Mammary epithelial cell (primary cell): ENCODE data around the gene SLC45A3.

Experiments used
- EZH2 ChIP-seq: IDR thresholded peaks from 2 replicates; pipeline ENCODE4 v1.6.1; 2012; ENCODE audit warnings: low read length, inconsistent platforms, borderline replicate concordance
- TF ChIP-seq, protein P1 (sequence below), 2 donors: IDR thresholded peaks in 1 of 2; conservative IDR thresholded peaks in 1 of 2; 2 replicates each; pipeline ENCODE4 v1.5.1; 2011 to 2012; ENCODE audit warnings: inconsistent platforms in 2 of 2, low read length in 2 of 2, mild to moderate bottlenecking in 2 of 2, control low read depth in 1 of 2, low read depth in 1 of 2; ENCODE audit not compliant: insufficient read depth in 1 of 2; ENCODE audit errors: extremely low read depth in 1 of 2

DNA sequence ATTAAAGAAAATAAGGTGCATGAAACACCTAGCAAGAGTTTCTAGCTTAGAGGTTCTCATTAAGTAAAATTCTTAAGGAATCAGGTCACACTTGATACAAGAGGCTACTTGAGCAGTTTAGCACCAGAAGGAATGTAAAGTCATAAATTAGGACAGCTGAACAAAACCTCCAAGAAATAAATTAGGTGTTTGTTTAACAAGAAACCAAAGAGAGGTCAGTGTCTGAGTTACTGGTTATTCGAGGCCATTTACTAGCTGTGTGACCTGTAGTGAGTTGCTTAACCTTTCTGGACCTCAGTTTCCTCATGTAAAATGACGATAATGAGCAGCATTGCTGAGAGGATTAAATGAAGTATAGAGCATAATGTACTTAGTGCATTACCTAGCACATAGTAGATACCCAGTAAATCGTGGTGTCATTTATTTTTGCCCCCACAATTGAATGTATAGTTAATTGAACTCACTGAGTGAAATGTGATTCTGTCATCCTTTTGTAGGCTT, 47.6 kb downstream of the SLC45A3 start:
- TF ChIP-seq, protein P1, sequence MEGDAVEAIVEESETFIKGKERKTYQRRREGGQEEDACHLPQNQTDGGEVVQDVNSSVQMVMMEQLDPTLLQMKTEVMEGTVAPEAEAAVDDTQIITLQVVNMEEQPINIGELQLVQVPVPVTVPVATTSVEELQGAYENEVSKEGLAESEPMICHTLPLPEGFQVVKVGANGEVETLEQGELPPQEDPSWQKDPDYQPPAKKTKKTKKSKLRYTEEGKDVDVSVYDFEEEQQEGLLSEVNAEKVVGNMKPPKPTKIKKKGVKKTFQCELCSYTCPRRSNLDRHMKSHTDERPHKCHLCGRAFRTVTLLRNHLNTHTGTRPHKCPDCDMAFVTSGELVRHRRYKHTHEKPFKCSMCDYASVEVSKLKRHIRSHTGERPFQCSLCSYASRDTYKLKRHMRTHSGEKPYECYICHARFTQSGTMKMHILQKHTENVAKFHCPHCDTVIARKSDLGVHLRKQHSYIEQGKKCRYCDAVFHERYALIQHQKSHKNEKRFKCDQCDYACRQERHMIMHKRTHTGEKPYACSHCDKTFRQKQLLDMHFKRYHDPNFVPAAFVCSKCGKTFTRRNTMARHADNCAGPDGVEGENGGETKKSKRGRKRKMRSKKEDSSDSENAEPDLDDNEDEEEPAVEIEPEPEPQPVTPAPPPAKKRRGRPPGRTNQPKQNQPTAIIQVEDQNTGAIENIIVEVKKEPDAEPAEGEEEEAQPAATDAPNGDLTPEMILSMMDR (conservative IDR thresholded peaks at IDR 0.05 in 1 of 2, IDR thresholded peaks at IDR 0.05 in 1 of 2; ENCODE audit: extremely low read depth in 1 of 2, insufficient read depth in 1 of 2, low read depth in 1 of 2, low read length in 2 of 2): no peak
- no peak for TF ChIP-seq EZH2
